Parathyroid adenoma (tissue), 2 donors: ENCODE measurements around the gene SLC2A6.
"Not testable (repeated sequence)": the region's sequence is repeated elsewhere in the genome, so short reads cannot be mapped to it uniquely, and the experiment has no call there.

Experiments
- H2AFZ ChIP-seq: fragments of 300-600 bp; sonication (generic); one replicate; pipeline ENCODE4 v1.7.0; 2017; ENCODE audit warnings: antibody characterized with exemption, mild to moderate bottlenecking
- H3K27ac ChIP-seq: fragments of 300-600 bp; sonication (generic); one replicate; pipeline ENCODE4 v1.7.0; 2017
- H3K27me3 ChIP-seq: fragments of 300-600 bp; sonication (generic); one replicate; pipeline ENCODE4 v1.7.0; 2017; ENCODE audit warnings: low read length; ENCODE audit not compliant: control insufficient read depth, insufficient read depth
- H3K36me3 ChIP-seq: fragments of 300-600 bp; sonication (generic); one replicate; pipeline ENCODE4 v1.7.0; 2017; ENCODE audit warnings: low read length; ENCODE audit not compliant: control insufficient read depth, insufficient read depth
- H3K4me1 ChIP-seq: fragments of 300-600 bp; sonication (generic); one replicate; pipeline ENCODE4 v1.7.0; 2017; ENCODE audit warnings: control low read depth
- H3K4me2 ChIP-seq: fragments of 300-600 bp; sonication (generic); one replicate; pipeline ENCODE4 v1.7.0; 2017; ENCODE audit warnings: low read length
- H3K4me3 ChIP-seq: fragments of 300-600 bp; sonication (generic); one replicate; pipeline ENCODE4 v1.7.0; 2017; ENCODE audit warnings: low read depth, low read length
- H3K79me2 ChIP-seq: fragments of 300-600 bp; sonication (generic); one replicate; pipeline ENCODE4 v1.7.0; 2017; ENCODE audit warnings: control low read depth
- H3K9ac ChIP-seq: fragments of 300-600 bp; sonication (generic); one replicate; pipeline ENCODE4 v1.7.0; 2017; ENCODE audit warnings: mild to moderate bottlenecking
- H3K9me3 ChIP-seq: fragments of 300-600 bp; sonication (generic); one replicate; pipeline ENCODE4 v1.7.0; 2017; ENCODE audit warnings: low read length; ENCODE audit not compliant: control insufficient read depth
- TF ChIP-seq, protein P1 (sequence below): fragments of 300-600 bp; sonication (generic); IDR thresholded peaks from one replicate; pipeline ENCODE4 v1.7.0; 2017; ENCODE audit warnings: antibody characterized with exemption, mild to moderate bottlenecking
- donor health status: primary hyperparathyroidism.

Gene SLC2A6

DNA sequence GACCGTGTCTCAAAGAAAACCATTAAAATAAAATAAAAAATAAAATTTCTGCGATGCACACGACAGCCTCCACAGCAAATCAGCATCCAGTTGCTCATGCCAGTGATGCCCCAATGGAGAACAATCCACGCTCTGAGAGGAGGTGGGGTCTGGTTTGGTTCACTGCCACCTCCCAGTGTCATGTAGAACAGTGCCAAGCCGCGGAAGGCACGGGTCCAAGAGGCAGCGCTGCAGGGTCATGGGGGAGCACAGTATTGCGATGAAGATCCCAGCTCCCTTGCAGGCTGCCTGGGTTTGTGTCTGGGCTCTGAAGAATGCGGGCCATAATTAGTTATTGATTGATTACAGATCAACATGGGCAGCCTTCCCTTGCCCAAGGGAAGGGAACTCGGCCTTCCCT, 25.2 kb downstream of the SLC2A6 start:
- Histone ChIP-seq H3K9ac (no peak overlapping the region), H3K36me3 (no peaks in the 10 kb centered on the region), H3K27me3 (no peaks in the 10 kb centered on the region), H3K4me2 (no peak overlapping the region), H3K9me3 (no peaks in the 10 kb centered on the region), H2AFZ (no peak overlapping the region), H3K79me2 (no peaks in the 10 kb centered on the region), H3K27ac (no peak overlapping the region), H3K4me3 (no peak overlapping the region), H3K4me1 (no peaks in the 10 kb centered on the region)
- TF ChIP-seq, protein P1, sequence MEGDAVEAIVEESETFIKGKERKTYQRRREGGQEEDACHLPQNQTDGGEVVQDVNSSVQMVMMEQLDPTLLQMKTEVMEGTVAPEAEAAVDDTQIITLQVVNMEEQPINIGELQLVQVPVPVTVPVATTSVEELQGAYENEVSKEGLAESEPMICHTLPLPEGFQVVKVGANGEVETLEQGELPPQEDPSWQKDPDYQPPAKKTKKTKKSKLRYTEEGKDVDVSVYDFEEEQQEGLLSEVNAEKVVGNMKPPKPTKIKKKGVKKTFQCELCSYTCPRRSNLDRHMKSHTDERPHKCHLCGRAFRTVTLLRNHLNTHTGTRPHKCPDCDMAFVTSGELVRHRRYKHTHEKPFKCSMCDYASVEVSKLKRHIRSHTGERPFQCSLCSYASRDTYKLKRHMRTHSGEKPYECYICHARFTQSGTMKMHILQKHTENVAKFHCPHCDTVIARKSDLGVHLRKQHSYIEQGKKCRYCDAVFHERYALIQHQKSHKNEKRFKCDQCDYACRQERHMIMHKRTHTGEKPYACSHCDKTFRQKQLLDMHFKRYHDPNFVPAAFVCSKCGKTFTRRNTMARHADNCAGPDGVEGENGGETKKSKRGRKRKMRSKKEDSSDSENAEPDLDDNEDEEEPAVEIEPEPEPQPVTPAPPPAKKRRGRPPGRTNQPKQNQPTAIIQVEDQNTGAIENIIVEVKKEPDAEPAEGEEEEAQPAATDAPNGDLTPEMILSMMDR = no peak

DNA sequence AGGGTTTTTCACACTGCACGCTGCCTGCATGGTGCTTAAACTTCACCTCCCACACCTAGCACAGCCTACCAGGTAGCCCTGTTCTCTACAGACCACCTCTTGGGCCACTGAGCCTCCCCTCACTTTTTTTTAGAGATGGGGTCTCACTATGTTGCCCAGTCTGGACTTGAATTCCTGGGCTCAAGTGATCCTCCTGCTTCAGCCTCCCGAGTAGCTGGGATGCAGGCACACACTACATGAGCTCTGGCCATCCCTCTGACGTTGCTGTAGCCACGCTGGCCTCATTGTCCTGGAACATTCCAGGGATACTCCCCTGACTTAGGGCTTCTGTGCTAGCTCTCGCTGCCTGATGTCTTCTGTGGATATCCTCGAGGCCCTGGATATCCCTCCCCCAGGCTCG, 26.3 kb downstream of the SLC2A6 start:
- Histone ChIP-seq H3K36me3 (no peaks in the 10 kb centered on the region), H2AFZ (no peak overlapping the region), H3K9ac (no peak overlapping the region), H3K4me3 (no peak overlapping the region), H3K79me2 (no peaks in the 10 kb centered on the region), H3K4me2 (no peak overlapping the region), H3K9me3 (no peaks in the 10 kb centered on the region), H3K4me1 (no peaks in the 10 kb centered on the region), H3K27ac (no peak overlapping the region), H3K27me3 (no peaks in the 10 kb centered on the region)
- TF ChIP-seq, protein P1 = no peak

DNA sequence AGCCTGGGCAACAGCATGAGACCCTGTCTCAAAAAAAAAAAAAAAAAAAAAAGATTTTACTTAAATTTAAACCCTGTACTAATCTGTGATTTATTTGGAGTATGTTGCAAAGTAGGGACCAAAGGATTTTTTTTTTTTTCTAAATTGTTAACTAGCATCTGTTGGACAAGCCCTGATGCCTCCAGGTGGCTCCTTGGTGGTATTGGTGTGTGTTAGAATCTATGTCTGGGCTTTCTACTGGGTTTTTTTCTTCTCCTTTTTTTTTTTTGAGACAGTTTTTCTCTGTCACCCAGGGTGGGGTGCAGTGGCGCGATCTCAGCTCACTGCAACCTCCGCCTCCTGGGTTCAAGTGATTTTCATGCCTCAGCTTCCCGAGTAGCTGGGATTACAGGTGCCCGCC, 27.0 kb downstream of the SLC2A6 start:
- not testable (repeated sequence) for H3K9ac ChIP-seq, H3K79me2 ChIP-seq, H2AFZ ChIP-seq, H3K4me1 ChIP-seq, H3K27ac ChIP-seq, H3K9me3 ChIP-seq, H3K36me3 ChIP-seq, H3K4me2 ChIP-seq, H3K4me3 ChIP-seq, H3K27me3 ChIP-seq

DNA sequence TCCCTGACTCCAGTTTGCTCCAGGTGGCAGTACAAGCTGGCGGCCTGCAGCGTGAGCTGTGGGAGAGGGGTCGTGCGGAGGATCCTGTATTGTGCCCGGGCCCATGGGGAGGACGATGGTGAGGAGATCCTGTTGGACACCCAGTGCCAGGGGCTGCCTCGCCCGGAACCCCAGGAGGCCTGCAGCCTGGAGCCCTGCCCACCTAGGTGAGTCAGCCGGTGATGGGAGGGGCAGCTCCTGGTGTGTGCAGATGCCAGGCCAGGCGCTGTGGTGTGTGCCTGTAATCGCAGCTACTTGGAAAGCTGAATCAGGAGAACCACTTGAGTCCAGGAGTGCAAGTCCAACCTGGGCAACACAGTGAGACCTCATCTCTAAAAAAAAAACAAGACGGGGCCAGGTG, 29.1 kb downstream of the SLC2A6 start:
- no peak overlapping the region for H2AFZ ChIP-seq
- H3K27ac ChIP-seq = no peak overlapping the region
- TF ChIP-seq, protein P1 = no peak
- H3K4me3 ChIP-seq = no peak overlapping the region
- H3K4me1 ChIP-seq = no peaks in the 10 kb centered on the region
- no peak overlapping the region for H3K9ac ChIP-seq
- no peaks in the 10 kb centered on the region for H3K9me3 ChIP-seq
- no peaks in the 10 kb centered on the region for H3K36me3 ChIP-seq
- no peak overlapping the region for H3K4me2 ChIP-seq
- no peaks in the 10 kb centered on the region for H3K27me3 ChIP-seq
- H3K79me2 ChIP-seq = no peaks in the 10 kb centered on the region

DNA sequence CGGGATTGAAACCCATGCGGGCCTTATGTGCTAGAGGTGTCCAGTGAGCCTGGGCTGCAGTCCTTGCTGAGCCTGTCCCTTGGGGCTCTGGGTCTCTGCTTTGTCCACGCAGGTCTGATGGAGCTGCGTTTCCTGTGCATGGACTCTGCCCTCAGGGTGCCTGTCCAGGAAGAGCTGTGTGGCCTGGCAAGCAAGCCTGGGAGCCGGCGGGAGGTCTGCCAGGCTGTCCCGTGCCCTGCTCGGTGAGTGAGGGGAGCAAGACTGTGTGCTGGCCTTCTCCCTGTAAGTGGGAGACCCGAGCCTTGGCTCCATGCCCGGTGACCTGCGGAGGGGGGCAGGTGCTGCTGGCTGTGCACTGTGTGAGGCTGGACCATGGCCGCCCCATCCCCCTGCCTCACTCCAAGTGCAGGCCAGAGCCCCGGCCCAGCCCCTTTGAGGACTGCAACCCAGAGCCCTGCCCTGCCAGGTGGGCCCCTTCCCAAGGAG, 30.4 kb downstream of the SLC2A6 start:
- Histone ChIP-seq H3K4me3 (no peak overlapping the region), H3K27ac (no peak overlapping the region), H3K79me2 (no peaks in the 10 kb centered on the region), H3K4me2 (no peak overlapping the region), H3K9me3 (no peaks in the 10 kb centered on the region), H3K4me1 (no peaks in the 10 kb centered on the region), H3K36me3 (no peaks in the 10 kb centered on the region), H3K9ac (no peak overlapping the region), H2AFZ (no peak overlapping the region), H3K27me3 (no peaks in the 10 kb centered on the region)
- TF ChIP-seq, protein P1 = no peak
